Measurements from ENCODE around the gene TIGAR.
A peak's percentile ranks its signal among the peaks of the same experiment; 100 is the strongest.

Gene TIGAR

GRCh38 chr12:4273652-4274395 is 47.2 kb upstream of the TIGAR start, which contains the start of gene CCND2:
Gene CCND2 (plus strand): TSS chr12:4273762. CDS start chr12:4274041, 279 bp downstream.
- peak within 1 kb of the TSS; percentile 94 for H3K4me3 ChIP-seq (replicated peaks; ENCODE audit: low read depth, low read length)
- no peaks in the 10 kb centered on the region for H3K27me3 ChIP-seq (replicated peaks; ENCODE audit: control insufficient read depth, insufficient read depth, low read length)
- H3K36me3 ChIP-seq (ENCODE audit: control insufficient read depth, insufficient read depth, low read length), result peaks cover 22% of the 10 kb centered on the region
- TF ChIP-seq CTCF (IDR thresholded peaks at IDR 0.05; ENCODE audit: insufficient read depth, low read length, poor library complexity, severe bottlenecking), result no peak
- DNase-seq (ENCODE audit: extremely low read depth, insufficient read length), result peak; percentile 79

DNA sequence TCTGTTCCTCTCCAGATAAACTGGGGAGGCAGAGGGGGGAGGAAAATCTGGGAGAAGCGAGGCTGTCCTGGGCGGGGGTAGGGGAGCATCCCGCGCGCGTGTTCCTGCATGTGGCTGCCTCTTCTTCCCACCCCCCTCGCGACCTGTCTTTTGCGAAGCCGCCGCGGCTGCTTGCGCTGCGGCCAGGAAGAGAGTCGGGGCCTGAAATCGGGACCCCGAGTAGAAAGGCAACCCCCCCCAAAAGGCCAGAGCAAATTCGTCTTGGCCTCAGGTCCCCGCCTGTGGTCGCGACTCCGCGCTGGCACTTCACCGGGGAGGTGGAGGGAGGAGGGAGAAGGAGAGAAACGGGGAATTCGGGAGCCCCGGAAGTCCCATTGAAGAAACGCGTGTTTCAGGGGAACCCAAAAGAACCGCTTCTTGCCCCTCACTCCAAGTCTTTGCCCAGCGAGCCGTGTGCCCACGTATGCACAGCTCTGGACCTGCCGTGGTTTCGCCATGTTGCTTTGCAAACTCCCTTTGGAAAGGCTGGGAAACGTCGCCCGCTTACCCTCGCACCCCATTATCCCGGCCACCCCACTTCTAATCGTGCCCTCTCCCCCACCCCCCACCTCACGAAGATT is 46.5 kb upstream of the TIGAR start:
- H3K27me3 ChIP-seq (replicated peaks; ENCODE audit: control insufficient read depth, insufficient read depth, low read length), result no peaks in the 10 kb centered on the region
- TF ChIP-seq CTCF (IDR thresholded peaks at IDR 0.05; ENCODE audit: insufficient read depth, low read length, poor library complexity, severe bottlenecking), result no peak
- H3K36me3 ChIP-seq (ENCODE audit: control insufficient read depth, insufficient read depth, low read length), result peaks cover 26% of the 10 kb centered on the region
- peak overlapping the region; percentile 94 for H3K4me3 ChIP-seq (replicated peaks; ENCODE audit: low read depth, low read length)
- peak; percentile 50 for DNase-seq (ENCODE audit: extremely low read depth, insufficient read length)

DNA sequence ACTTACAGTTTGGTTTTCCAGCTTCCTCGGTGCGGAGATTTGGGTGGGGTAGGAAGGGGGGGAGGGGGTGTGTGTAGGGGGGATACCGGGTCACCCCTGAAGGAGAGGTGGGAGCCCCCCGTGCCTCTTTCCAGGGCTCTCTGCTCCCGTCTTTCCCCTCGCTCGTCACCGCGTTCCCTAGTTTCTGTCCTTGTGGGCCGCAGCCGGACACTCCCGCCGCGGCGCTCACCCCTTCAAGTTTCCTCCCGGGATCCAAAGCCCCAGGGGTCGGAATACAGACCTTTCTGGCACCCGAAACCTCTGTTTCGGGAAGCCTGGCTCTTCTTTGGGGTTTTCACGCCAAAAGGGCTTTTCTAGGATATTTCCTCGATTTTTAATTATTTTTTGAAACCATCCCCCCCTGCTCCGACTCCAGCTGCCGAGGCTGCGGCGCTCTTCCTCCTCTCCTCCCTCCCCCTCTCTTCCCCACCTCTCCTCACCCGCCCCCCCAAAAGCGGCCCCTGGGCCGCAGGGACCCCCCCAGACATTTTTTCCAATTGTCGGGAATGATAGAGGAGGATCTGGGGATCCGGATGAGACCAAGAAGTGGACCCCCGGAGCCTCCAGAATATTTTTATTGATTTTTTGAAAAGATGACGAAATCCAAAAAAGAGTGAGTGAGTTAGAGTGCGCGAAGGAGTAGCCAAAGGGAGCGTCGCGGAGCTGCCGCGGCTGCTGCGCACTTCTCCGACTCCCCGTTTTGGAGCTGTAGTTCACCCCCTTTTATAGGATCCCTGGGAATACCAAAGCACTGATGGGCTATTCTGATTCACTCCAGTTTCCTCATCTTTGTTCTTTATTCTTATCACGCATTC is 45.8 kb upstream of the TIGAR start:
- DNase-seq (ENCODE audit: extremely low read depth, insufficient read length), result peak; percentile 38
- H3K4me3 ChIP-seq (replicated peaks; ENCODE audit: low read depth, low read length), result peak overlapping the region; percentile 94
- TF ChIP-seq CTCF (IDR thresholded peaks at IDR 0.05; ENCODE audit: insufficient read depth, low read length, poor library complexity, severe bottlenecking), result no peak
- peaks cover 34% of the 10 kb centered on the region for H3K36me3 ChIP-seq (ENCODE audit: control insufficient read depth, insufficient read depth, low read length)
- H3K27me3 ChIP-seq (replicated peaks; ENCODE audit: control insufficient read depth, insufficient read depth, low read length), result no peaks in the 10 kb centered on the region

- peaks cover 39% of the 10 kb centered on the region for H3K36me3 ChIP-seq (ENCODE audit: control insufficient read depth, insufficient read depth, low read length)
- H3K27me3 ChIP-seq (replicated peaks; ENCODE audit: control insufficient read depth, insufficient read depth, low read length), result no peaks in the 10 kb centered on the region
- H3K4me3 ChIP-seq (replicated peaks; ENCODE audit: low read depth, low read length), result peak overlapping the region; percentile 94
- no peak for DNase-seq (ENCODE audit: extremely low read depth, insufficient read length)
- no peak for TF ChIP-seq CTCF (IDR thresholded peaks at IDR 0.05; ENCODE audit: insufficient read depth, low read length, poor library complexity, severe bottlenecking)
Measured at GRCh38 chr12:4275870-4276301, 45.1 kb upstream of the TIGAR start.

GRCh38 chr12:4276524-4277204 is 44.3 kb upstream of the TIGAR start:
- TF ChIP-seq CTCF (IDR thresholded peaks at IDR 0.05; ENCODE audit: insufficient read depth, low read length, poor library complexity, severe bottlenecking), result peak; percentile 88
- Histone ChIP-seq H3K4me3 (replicated peaks; ENCODE audit: low read depth, low read length) (peak overlapping the region; percentile 94), H3K27me3 (replicated peaks; ENCODE audit: control insufficient read depth, insufficient read depth, low read length) (no peaks in the 10 kb centered on the region), H3K36me3 (ENCODE audit: control insufficient read depth, insufficient read depth, low read length) (peaks cover 46% of the 10 kb centered on the region)
- peak; percentile 72 for DNase-seq (ENCODE audit: extremely low read depth, insufficient read length)
